DOHH2 (cell line): ENCODE results near the gene TNNI2.

Experiments
- H3F3A ChIP-seq: fragments of 200-600 bp; sonication (generic), shearing (Covaris generic); 2 replicates; pipeline ENCODE4 v1.6.0; 2016; ENCODE audit warnings: antibody characterized with exemption, mild to moderate bottlenecking; ENCODE audit not compliant: control insufficient read depth, insufficient read depth
- H3K27ac ChIP-seq: fragments of 200-600 bp; sonication (generic); 2 replicates; pipeline ENCODE4 v1.5.1; 2014; ENCODE audit warnings: low read depth, mild to moderate bottlenecking, low read length, moderate library complexity
- H3K27me3 ChIP-seq: fragments of 200-600 bp; sonication (generic); 2 replicates; pipeline ENCODE4 v1.6.1; 2014; ENCODE audit warnings: mild to moderate bottlenecking, low read length, mixed read lengths; ENCODE audit not compliant: control insufficient read depth
- H3K36me3 ChIP-seq: fragments of 200-600 bp; sonication (generic); 2 replicates; pipeline ENCODE4 v1.6.1; 2014; ENCODE audit warnings: mild to moderate bottlenecking, low read length, moderate library complexity, mixed read lengths; ENCODE audit not compliant: control insufficient read depth
- H3K4me1 ChIP-seq: fragments of 200-600 bp; sonication (generic); 2 replicates; pipeline ENCODE4 v1.6.1; 2014; ENCODE audit warnings: mild to moderate bottlenecking, low read length, mixed read lengths; ENCODE audit not compliant: control insufficient read depth
- H3K4me2 ChIP-seq: fragments of 200-600 bp; sonication (generic); 2 replicates; pipeline ENCODE4 v1.6.0; 2014; ENCODE audit warnings: mild to moderate bottlenecking, low read length, moderate library complexity
- H3K4me3 ChIP-seq: fragments of 200-600 bp; sonication (generic); 2 replicates; pipeline ENCODE4 v1.5.1; 2014; ENCODE audit warnings: mild to moderate bottlenecking, low read length, mixed read lengths
- H3K79me2 ChIP-seq: fragments of 200-600 bp; sonication (generic); 2 replicates; pipeline ENCODE4 v1.6.1; 2014; ENCODE audit warnings: mild to moderate bottlenecking, low read length, mixed read lengths; ENCODE audit not compliant: control insufficient read depth
- H3K9me2 ChIP-seq: fragments of 200-600 bp; sonication (generic); replicated peaks from 2 replicates; pipeline ENCODE4 v1.6.1; 2014; ENCODE audit warnings: mild to moderate bottlenecking, low read length, mixed read lengths; ENCODE audit not compliant: control insufficient read depth
- H3K9me3 ChIP-seq: fragments of 200-600 bp; sonication (generic); 2 replicates; pipeline ENCODE4 v1.6.1; 2014; ENCODE audit warnings: antibody characterized with exemption, low read length, mixed read lengths; ENCODE audit not compliant: control insufficient read depth, insufficient read depth
- H4K20me1 ChIP-seq: fragments of 200-600 bp; sonication (generic); 2 replicates; pipeline ENCODE4 v1.6.0; 2014; ENCODE audit warnings: low read depth, mild to moderate bottlenecking, antibody characterized with exemption, low read length, moderate library complexity; ENCODE audit not compliant: control insufficient read depth, insufficient read depth
- EZH2phosphoT487 ChIP-seq: fragments of 200-600 bp; sonication (generic); IDR thresholded peaks from 2 replicates; pipeline ENCODE4 v1.6.1; 2017; ENCODE audit warnings: borderline replicate concordance, mild to moderate bottlenecking, antibody characterized with exemption, low read length, moderate library complexity, mixed read lengths
- TF ChIP-seq, protein P1 (sequence below): fragments of 200-600 bp; sonication (generic); IDR thresholded peaks from one replicate; pipeline ENCODE4 v1.5.1; 2014; ENCODE audit warnings: antibody characterized with exemption, mild to moderate bottlenecking, low read depth, low read length; ENCODE audit not compliant: poor library complexity, severe bottlenecking

Gene TNNI2

DNA sequence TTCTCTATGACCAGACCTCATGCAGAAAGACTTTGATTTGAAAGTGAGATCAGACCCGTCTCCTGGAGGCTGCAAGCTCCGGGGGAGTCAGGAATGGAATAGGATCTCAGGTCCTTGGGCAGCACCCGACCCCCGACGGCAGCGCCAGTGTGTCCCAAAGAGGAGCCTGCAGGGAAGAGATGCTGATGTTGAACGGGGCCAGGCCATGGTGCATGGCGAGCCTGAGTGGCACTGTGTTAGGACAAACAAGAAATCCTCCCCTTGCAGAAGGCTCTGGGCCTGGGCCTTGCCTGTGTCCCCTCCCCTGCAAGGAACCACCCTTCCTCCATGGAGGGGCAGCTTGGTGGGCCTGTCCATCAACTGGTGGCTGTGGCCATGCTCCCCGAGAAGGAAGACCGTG, 24.1 kb upstream of the TNNI2 start:
- no peaks in the 10 kb centered on the region for H3K36me3 ChIP-seq
- TF ChIP-seq, protein P1, sequence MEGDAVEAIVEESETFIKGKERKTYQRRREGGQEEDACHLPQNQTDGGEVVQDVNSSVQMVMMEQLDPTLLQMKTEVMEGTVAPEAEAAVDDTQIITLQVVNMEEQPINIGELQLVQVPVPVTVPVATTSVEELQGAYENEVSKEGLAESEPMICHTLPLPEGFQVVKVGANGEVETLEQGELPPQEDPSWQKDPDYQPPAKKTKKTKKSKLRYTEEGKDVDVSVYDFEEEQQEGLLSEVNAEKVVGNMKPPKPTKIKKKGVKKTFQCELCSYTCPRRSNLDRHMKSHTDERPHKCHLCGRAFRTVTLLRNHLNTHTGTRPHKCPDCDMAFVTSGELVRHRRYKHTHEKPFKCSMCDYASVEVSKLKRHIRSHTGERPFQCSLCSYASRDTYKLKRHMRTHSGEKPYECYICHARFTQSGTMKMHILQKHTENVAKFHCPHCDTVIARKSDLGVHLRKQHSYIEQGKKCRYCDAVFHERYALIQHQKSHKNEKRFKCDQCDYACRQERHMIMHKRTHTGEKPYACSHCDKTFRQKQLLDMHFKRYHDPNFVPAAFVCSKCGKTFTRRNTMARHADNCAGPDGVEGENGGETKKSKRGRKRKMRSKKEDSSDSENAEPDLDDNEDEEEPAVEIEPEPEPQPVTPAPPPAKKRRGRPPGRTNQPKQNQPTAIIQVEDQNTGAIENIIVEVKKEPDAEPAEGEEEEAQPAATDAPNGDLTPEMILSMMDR: no peak
- no peak for TF ChIP-seq EZH2phosphoT487
- H3K9me3 ChIP-seq: no peaks in the 10 kb centered on the region
- no peaks in the 10 kb centered on the region for H4K20me1 ChIP-seq
- H3K9me2 ChIP-seq: no peaks in the 10 kb centered on the region
- H3K79me2 ChIP-seq: no peaks in the 10 kb centered on the region
- H3K4me3 ChIP-seq: no peak overlapping the region
- no peaks in the 10 kb centered on the region for H3K4me1 ChIP-seq
- no peaks in the 10 kb centered on the region for H3F3A ChIP-seq
- H3K27ac ChIP-seq: no peak overlapping the region
- H3K4me2 ChIP-seq: no peak overlapping the region
- H3K27me3 ChIP-seq: peaks cover 4% of the 10 kb centered on the region; the same call in 1 of the 2 replicates

DNA sequence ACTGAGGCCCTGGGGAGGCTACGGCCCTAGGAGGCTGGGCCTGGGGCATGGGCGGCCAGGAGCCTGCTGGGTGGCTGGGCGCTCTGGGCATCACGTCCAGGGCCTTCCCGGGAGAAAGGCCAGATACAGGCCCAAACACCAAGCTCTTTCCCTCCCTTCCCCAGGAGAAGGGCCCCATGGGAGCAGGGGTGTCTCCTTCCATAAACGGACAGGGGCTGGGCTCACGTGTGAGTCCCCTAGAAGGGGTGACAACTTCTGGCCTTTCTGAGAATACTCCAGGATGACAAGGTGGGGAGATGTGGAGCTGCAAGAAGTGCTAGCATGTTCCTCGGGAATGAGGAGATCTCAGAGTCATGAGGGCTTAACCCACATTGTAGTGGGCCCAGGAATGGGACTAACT, 23.5 kb upstream of the TNNI2 start:
- Histone ChIP-seq H3K9me3 (no peaks in the 10 kb centered on the region), H3K27me3 (peaks cover 4% of the 10 kb centered on the region; the same call in 1 of the 2 replicates), H3K27ac (no peak overlapping the region), H4K20me1 (no peaks in the 10 kb centered on the region), H3K4me2 (no peak overlapping the region), H3K36me3 (no peaks in the 10 kb centered on the region), H3K4me1 (no peaks in the 10 kb centered on the region), H3K79me2 (no peaks in the 10 kb centered on the region), H3K9me2 (no peaks in the 10 kb centered on the region), H3K4me3 (no peak overlapping the region), H3F3A (no peaks in the 10 kb centered on the region)
- TF ChIP-seq EZH2phosphoT487: no peak
- TF ChIP-seq, protein P1: no peak

DNA sequence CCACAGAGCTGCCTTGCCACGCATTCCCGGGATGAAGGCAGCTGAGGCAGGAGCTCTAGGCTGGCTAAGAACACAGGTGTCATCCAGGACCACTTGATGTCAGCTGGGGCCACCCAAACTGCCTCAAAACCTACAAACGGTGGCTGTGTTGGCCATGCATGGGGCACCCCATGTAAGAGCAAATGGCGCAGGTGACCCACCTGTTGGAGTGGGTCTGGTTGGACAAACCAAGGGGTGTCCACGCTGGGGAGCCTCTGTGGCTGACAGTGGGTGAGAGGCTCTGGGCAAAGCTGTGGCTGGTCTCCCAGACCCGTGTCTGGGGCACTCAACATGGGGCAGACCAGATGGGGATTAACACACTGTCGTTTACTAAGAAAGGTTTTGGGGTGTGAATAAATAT, 23.0 kb upstream of the TNNI2 start:
- Histone ChIP-seq H3K79me2 (no peaks in the 10 kb centered on the region), H3K4me2 (no peak overlapping the region), H3K4me3 (no peak overlapping the region), H3K27ac (no peak overlapping the region), H3K9me3 (no peaks in the 10 kb centered on the region), H3K9me2 (no peaks in the 10 kb centered on the region), H3K36me3 (no peaks in the 10 kb centered on the region), H4K20me1 (no peaks in the 10 kb centered on the region), H3K4me1 (no peaks in the 10 kb centered on the region), H3F3A (no peaks in the 10 kb centered on the region), H3K27me3 (peaks cover 4% of the 10 kb centered on the region; the same call in 1 of the 2 replicates)
- no peak for TF ChIP-seq EZH2phosphoT487
- TF ChIP-seq, protein P1: no peak
